Measurements from ENCODE around the gene CRYZL1.

- TF ChIP-seq CTCF (IDR thresholded peaks at IDR 0.05; ENCODE audit: borderline replicate concordance, extremely low read depth, low read length, poor library complexity, severe bottlenecking) (no peak), EZH2 (IDR thresholded peaks at IDR 0.05; ENCODE audit: borderline replicate concordance, low read depth, low read length, severe bottlenecking) (no peak)
These were observed 6.0 kb upstream of the CRYZL1 start for GRCh38 chr21:33647587-33647986.
